ENCODE data around the gene SLC17A8. TPM values are rescaled to one million over a fixed set of nuclear protein-coding genes. Genes with fewer than 3 reads are reported as not detected.

The SLC17A8 gene
- polyA plus RNA-seq, 1 of the 3 experiments (the other 2 are of a cell fraction) = not detected

DNA sequence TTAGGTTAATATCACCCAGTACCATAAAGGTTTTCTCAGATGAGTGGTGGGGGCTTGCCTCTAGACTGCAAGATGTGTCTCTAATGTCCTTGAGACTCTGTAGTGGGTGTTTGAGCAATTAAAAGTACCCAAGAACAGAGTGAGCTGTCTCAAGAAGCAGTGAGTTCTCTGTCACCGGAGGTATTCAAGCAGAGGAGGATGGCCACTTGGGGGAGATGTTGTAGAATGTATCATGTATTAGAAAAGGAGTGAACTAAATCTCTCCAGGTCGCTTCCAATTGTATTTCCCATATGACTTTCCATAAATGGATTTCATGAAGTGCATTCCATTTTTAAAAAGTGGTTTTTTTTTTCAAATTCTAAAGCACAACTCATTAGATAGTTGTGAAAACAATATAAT lies 35.0 kb downstream of the SLC17A8 start:
- Histone ChIP-seq H3K79me2 (ENCODE audit: insufficient read depth) (no peaks in the 10 kb centered on the region), H3K9me3 (no peaks in the 10 kb centered on the region), H3F3A (replicated peaks; ENCODE audit: insufficient read depth) (no peaks in the 10 kb centered on the region), H3K4me2 (no peak overlapping the region), H3K27ac (ENCODE audit: low read depth in 2 of 2, low read length in 1 of 2) (no peak overlapping the region), H3K4me3 (ENCODE audit: low read depth in 2 of 2, low read length in 1 of 2) (no peak overlapping the region), H3K4me1 (ENCODE audit: control insufficient read depth in 1 of 2, insufficient read depth in 2 of 2, low read depth in 1 of 2, low read length in 1 of 2) (no peaks in the 10 kb centered on the region), H4K20me1 (ENCODE audit: insufficient read depth) (no peaks in the 10 kb centered on the region), H3K9ac (no peak overlapping the region), H3K36me3 (replicated peaks in 1 of 2; ENCODE audit: control insufficient read depth in 1 of 2, insufficient read depth in 2 of 2, low read length in 1 of 2) (no peaks in the 10 kb centered on the region), H3K27me3 (ENCODE audit: insufficient read depth) (no peaks in the 10 kb centered on the region), H2AFZ (ENCODE audit: low read depth) (no peak overlapping the region), H3K9me2 (no peaks in the 10 kb centered on the region)
- CTCF ChIA-PET = no interaction called here
- 69% methylated on average over 2 of the region's 2 CpGs for WGBS (ENCODE audit: low lambda C conversion rate)
- no peak for DNase-seq
- no peak for TF ChIP-seq TAF1 (IDR thresholded peaks at IDR 0.05; ENCODE audit: borderline replicate concordance, low read depth, low read length)
- TF ChIP-seq, protein P1, sequence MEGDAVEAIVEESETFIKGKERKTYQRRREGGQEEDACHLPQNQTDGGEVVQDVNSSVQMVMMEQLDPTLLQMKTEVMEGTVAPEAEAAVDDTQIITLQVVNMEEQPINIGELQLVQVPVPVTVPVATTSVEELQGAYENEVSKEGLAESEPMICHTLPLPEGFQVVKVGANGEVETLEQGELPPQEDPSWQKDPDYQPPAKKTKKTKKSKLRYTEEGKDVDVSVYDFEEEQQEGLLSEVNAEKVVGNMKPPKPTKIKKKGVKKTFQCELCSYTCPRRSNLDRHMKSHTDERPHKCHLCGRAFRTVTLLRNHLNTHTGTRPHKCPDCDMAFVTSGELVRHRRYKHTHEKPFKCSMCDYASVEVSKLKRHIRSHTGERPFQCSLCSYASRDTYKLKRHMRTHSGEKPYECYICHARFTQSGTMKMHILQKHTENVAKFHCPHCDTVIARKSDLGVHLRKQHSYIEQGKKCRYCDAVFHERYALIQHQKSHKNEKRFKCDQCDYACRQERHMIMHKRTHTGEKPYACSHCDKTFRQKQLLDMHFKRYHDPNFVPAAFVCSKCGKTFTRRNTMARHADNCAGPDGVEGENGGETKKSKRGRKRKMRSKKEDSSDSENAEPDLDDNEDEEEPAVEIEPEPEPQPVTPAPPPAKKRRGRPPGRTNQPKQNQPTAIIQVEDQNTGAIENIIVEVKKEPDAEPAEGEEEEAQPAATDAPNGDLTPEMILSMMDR (IDR thresholded peaks at IDR 0.05) = peak; percentile 32; the same call in 1 of the 2 replicates
- POLR2A ChIA-PET = no interaction called here

DNA sequence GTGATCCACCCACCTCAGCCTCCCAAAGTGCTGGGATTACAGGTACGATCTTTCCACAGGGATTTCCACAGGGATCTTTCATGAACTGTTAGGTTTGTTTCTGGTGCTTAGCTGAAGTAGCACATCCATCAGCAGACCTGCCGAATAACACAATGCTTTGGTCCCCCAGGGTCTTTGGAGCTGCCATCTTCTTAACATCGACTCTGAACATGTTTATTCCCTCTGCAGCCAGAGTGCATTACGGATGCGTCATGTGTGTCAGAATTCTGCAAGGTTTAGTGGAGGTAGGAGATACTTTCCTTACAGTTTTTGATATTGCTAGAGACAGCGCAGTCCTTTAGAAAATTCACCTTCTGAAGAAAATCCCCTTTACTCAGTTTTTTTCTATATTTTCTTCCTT lies 36.3 kb downstream of the SLC17A8 start:
- Histone ChIP-seq H3K9ac (no peak overlapping the region), H3K9me2 (no peaks in the 10 kb centered on the region), H3F3A (replicated peaks; ENCODE audit: insufficient read depth) (no peaks in the 10 kb centered on the region), H2AFZ (ENCODE audit: low read depth) (no peak overlapping the region), H3K4me3 (ENCODE audit: low read depth in 2 of 2, low read length in 1 of 2) (no peak overlapping the region), H3K4me2 (no peak overlapping the region), H3K36me3 (replicated peaks in 1 of 2; ENCODE audit: control insufficient read depth in 1 of 2, insufficient read depth in 2 of 2, low read length in 1 of 2) (no peaks in the 10 kb centered on the region), H4K20me1 (ENCODE audit: insufficient read depth) (no peaks in the 10 kb centered on the region), H3K4me1 (ENCODE audit: control insufficient read depth in 1 of 2, insufficient read depth in 2 of 2, low read depth in 1 of 2, low read length in 1 of 2) (no peaks in the 10 kb centered on the region), H3K27me3 (ENCODE audit: insufficient read depth) (no peaks in the 10 kb centered on the region), H3K9me3 (no peaks in the 10 kb centered on the region), H3K79me2 (ENCODE audit: insufficient read depth) (no peaks in the 10 kb centered on the region), H3K27ac (ENCODE audit: low read depth in 2 of 2, low read length in 1 of 2) (no peak overlapping the region)
- TF ChIP-seq, protein P2, sequence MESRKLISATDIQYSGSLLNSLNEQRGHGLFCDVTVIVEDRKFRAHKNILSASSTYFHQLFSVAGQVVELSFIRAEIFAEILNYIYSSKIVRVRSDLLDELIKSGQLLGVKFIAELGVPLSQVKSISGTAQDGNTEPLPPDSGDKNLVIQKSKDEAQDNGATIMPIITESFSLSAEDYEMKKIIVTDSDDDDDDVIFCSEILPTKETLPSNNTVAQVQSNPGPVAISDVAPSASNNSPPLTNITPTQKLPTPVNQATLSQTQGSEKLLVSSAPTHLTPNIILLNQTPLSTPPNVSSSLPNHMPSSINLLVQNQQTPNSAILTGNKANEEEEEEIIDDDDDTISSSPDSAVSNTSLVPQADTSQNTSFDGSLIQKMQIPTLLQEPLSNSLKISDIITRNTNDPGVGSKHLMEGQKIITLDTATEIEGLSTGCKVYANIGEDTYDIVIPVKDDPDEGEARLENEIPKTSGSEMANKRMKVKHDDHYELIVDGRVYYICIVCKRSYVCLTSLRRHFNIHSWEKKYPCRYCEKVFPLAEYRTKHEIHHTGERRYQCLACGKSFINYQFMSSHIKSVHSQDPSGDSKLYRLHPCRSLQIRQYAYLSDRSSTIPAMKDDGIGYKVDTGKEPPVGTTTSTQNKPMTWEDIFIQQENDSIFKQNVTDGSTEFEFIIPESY (IDR thresholded peaks at IDR 0.05; ENCODE audit: borderline replicate concordance, low read depth) = no peak
- TF ChIP-seq, protein P3, sequence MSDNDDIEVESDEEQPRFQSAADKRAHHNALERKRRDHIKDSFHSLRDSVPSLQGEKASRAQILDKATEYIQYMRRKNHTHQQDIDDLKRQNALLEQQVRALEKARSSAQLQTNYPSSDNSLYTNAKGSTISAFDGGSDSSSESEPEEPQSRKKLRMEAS (IDR thresholded peaks at IDR 0.05; ENCODE audit: low read depth) = no peak
- TF ChIP-seq YY1 (IDR thresholded peaks at IDR 0.05; ENCODE audit: low read depth) (no peak), TCF12 (IDR thresholded peaks at IDR 0.05) (no peak), JUND (IDR thresholded peaks at IDR 0.05) (no peak)
- 76% methylated on average over 6 of the region's 6 CpGs for WGBS (ENCODE audit: low lambda C conversion rate)
- ChIA-PET POLR2A (no interaction called here), CTCF (interaction anchor here (1.3 kb wide), 1 partner anchor 11 kb away, joined by 7 read pairs; no protein-coding TSS in a partner anchor)
- DNase-seq = no peak

DNA sequence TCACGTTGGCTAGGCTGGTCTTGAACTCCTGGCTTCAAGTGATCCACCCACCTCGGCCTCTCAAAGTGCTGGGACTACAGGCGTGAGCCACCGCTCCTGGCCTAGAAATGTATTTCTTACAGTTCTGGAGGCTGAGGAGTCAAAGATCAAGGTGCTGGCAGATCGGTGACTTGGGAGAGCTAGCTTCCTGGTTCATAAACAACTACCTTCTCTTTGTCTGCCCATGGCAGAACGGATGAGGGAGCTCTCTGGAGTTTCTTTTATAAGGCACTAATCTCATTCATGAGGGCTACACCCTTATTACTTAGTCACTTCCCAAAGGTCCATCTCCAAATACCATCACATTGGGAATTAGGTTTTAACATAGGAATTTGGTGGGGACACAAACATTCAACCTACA lies 38.9 kb downstream of the SLC17A8 start:
- CTCF ChIA-PET = interaction anchor here (1.0 to 2.1 kb wide), 2 partner anchors 9 to 25 kb away, joined by 3 to 6 read pairs; no protein-coding TSS in a partner anchor
- WGBS (ENCODE audit: low lambda C conversion rate) = 72% methylated on average over 6 of the region's 6 CpGs
- TF ChIP-seq RFX5 (IDR thresholded peaks at IDR 0.05; ENCODE audit: low read length) = no peak
- TF ChIP-seq, protein P4, sequence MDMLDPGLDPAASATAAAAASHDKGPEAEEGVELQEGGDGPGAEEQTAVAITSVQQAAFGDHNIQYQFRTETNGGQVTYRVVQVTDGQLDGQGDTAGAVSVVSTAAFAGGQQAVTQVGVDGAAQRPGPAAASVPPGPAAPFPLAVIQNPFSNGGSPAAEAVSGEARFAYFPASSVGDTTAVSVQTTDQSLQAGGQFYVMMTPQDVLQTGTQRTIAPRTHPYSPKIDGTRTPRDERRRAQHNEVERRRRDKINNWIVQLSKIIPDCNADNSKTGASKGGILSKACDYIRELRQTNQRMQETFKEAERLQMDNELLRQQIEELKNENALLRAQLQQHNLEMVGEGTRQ (IDR thresholded peaks at IDR 0.05; ENCODE audit: borderline replicate concordance, low read depth, low read length) = no peak
- TF ChIP-seq JUND (IDR thresholded peaks at IDR 0.05) = no peak
- TF ChIP-seq, protein P5, sequence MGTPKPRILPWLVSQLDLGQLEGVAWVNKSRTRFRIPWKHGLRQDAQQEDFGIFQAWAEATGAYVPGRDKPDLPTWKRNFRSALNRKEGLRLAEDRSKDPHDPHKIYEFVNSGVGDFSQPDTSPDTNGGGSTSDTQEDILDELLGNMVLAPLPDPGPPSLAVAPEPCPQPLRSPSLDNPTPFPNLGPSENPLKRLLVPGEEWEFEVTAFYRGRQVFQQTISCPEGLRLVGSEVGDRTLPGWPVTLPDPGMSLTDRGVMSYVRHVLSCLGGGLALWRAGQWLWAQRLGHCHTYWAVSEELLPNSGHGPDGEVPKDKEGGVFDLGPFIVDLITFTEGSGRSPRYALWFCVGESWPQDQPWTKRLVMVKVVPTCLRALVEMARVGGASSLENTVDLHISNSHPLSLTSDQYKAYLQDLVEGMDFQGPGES (IDR thresholded peaks at IDR 0.05; ENCODE audit: low read depth, low read length) = no peak
- TF ChIP-seq EP300 (IDR thresholded peaks at IDR 0.05; ENCODE audit: borderline replicate concordance in 1 of 2, low read depth in 1 of 2, low read length in 1 of 2) = no peak
- TF ChIP-seq YY1 (IDR thresholded peaks at IDR 0.05; ENCODE audit: low read depth) = no peak
- TF ChIP-seq, protein P6, sequence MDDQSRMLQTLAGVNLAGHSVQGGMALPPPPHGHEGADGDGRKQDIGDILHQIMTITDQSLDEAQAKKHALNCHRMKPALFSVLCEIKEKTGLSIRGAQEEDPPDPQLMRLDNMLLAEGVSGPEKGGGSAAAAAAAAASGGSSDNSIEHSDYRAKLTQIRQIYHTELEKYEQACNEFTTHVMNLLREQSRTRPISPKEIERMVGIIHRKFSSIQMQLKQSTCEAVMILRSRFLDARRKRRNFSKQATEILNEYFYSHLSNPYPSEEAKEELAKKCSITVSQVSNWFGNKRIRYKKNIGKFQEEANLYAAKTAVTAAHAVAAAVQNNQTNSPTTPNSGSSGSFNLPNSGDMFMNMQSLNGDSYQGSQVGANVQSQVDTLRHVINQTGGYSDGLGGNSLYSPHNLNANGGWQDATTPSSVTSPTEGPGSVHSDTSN (IDR thresholded peaks at IDR 0.05) = no peak
- no peak for TF ChIP-seq TCF12 (IDR thresholded peaks at IDR 0.05)
- TF ChIP-seq RCOR1 (IDR thresholded peaks at IDR 0.05; ENCODE audit: low read length) = no peak

More for the DNA sequence above, 38.9 kb downstream of the SLC17A8 start:
- Histone ChIP-seq H3K4me3 (ENCODE audit: low read depth in 2 of 2, low read length in 1 of 2) (no peak overlapping the region), H2AFZ (ENCODE audit: low read depth) (no peak overlapping the region), H3K79me2 (ENCODE audit: insufficient read depth) (no peaks in the 10 kb centered on the region), H3K9me3 (no peaks in the 10 kb centered on the region), H3K9ac (no peak overlapping the region), H3K9me2 (no peaks in the 10 kb centered on the region), H3K4me1 (ENCODE audit: control insufficient read depth in 1 of 2, insufficient read depth in 2 of 2, low read depth in 1 of 2, low read length in 1 of 2) (peaks cover 0 to 2% of the 10 kb centered on the region in 2 experiments; a peak in 1 of 4 replicates), H3F3A (replicated peaks; ENCODE audit: insufficient read depth) (no peaks in the 10 kb centered on the region), H3K4me2 (no peak overlapping the region), H3K36me3 (replicated peaks in 1 of 2; ENCODE audit: control insufficient read depth in 1 of 2, insufficient read depth in 2 of 2, low read length in 1 of 2) (no peaks in the 10 kb centered on the region), H3K27ac (ENCODE audit: low read depth in 2 of 2, low read length in 1 of 2) (no peak overlapping the region), H4K20me1 (ENCODE audit: insufficient read depth) (no peaks in the 10 kb centered on the region), H3K27me3 (ENCODE audit: insufficient read depth) (no peaks in the 10 kb centered on the region)
- POLR2A ChIA-PET = no interaction called here
- no peak for DNase-seq
